HepG2 (cell line): ENCODE measurements around the gene NFS1. TPM values are rescaled to one million over a fixed set of nuclear protein-coding genes. Genes with fewer than 3 reads are reported as not detected.

Experiments
- ATAC-seq: fragments of 200-7000 bp; cut with Tn5 transposase; 3 replicates; pipeline ENCODE4 v1.9.1; 2020; ENCODE audit warnings: mild to moderate bottlenecking, moderate library complexity
- BruUV-seq: library from RNA; stranded (reverse); fragments of 400-500 nt; replicated peaks from 2 replicates; lab custom pipeline; 2021; lab: Mats Ljungman, UMichigan
- CTCF ChIA-PET: fragments of 300-600 bp; formaldehyde crosslinking; extraction: SDS; loops from one replicate; lab custom pipeline; 2021; ENCODE audit warnings: low total read pairs, inconsistent platforms, low intra/inter-chr PET ratio; lab: Yijun Ruan, JAX
- POLR2A ChIA-PET: fragments of 350-600 bp; sonication (Branson Sonifier 250); formaldehyde crosslinking; loops from one replicate; lab custom pipeline; 2020; ENCODE audit warnings: antibody characterized with exemption, inconsistent platforms; lab: Yijun Ruan, JAX
- DNase-seq: peaks from one replicate; pipeline ENCODE4 v3.0.0-alpha.2; 2015; ENCODE audit warnings: low spot score
- FAIRE-seq: peaks from 3 replicates; lab custom pipeline; 2011; peaks lifted over from hg19 to GRCh38; lab: Jason Lieb, UNC
- H2AFZ ChIP-seq: one replicate; pipeline ENCODE4 v1.6.1; 2011; ENCODE audit warnings: low read length, inconsistent platforms
- H3K27ac ChIP-seq: fragments of 300-600 bp; 3 replicates; pipeline ENCODE4 v1.8.0; 2011; ENCODE audit warnings: mixed run types, mild to moderate bottlenecking, mixed read lengths, low read length, inconsistent platforms; ENCODE audit not compliant: insufficient read depth; ENCODE audit errors: extremely low read length
- H3K27me3 ChIP-seq, 2 experiments: fragments of 200-600 bp in 1 of 2; 2 replicates in 1 of 2; 3 replicates in 1 of 2; pipeline versions ENCODE4 v1.6.0 to v1.8.0; 2011; ENCODE audit warnings: low read length in 2 of 2, mild to moderate bottlenecking in 2 of 2, moderate library complexity in 2 of 2, inconsistent platforms in 1 of 2; ENCODE audit not compliant: insufficient read depth in 2 of 2, control insufficient read depth in 1 of 2
- H3K36me3 ChIP-seq, 2 experiments: fragments of 200-600 bp in 1 of 2; replicated peaks in 1 of 2; 2 replicates in 1 of 2; 3 replicates in 1 of 2; pipeline versions ENCODE4 v1.5.1 to v1.8.0; 2011; ENCODE audit warnings: low read length in 2 of 2, inconsistent platforms in 1 of 2; ENCODE audit not compliant: insufficient read depth in 2 of 2, control insufficient read depth in 1 of 2
- H3K4me1 ChIP-seq: 2 replicates; pipeline ENCODE4 v1.5.1; 2012; ENCODE audit warnings: low read length, inconsistent platforms; ENCODE audit not compliant: insufficient read depth
- H3K4me2 ChIP-seq: 2 replicates; pipeline ENCODE4 v1.6.0; 2011; ENCODE audit warnings: low read depth, low read length, inconsistent platforms
- H3K4me3 ChIP-seq, 3 experiments: fragments of 200-600 bp in 1 of 3; sonication (generic), shearing (Covaris generic) in 1 of 3; replicated peaks in 1 of 3; 2 replicates each; pipeline ENCODE4 v1.5.1; 2011 to 2016; ENCODE audit warnings: low read length in 3 of 3, inconsistent platforms in 2 of 3, low read depth in 2 of 3, mild to moderate bottlenecking in 2 of 3, control low read depth in 1 of 3, mixed read lengths in 1 of 3; ENCODE audit not compliant: insufficient read depth in 1 of 3
- H3K79me2 ChIP-seq: one replicate; pipeline ENCODE4 v1.6.1; 2011; ENCODE audit warnings: low read length, inconsistent platforms; ENCODE audit not compliant: insufficient read depth
- H3K9ac ChIP-seq: 2 replicates; pipeline ENCODE4 v1.6.0; 2011; ENCODE audit warnings: mild to moderate bottlenecking, low read depth, low read length, inconsistent platforms; ENCODE audit not compliant: insufficient read depth
- H3K9me3 ChIP-seq: 2 replicates; pipeline ENCODE4 v1.5.1; 2012; ENCODE audit warnings: mild to moderate bottlenecking, low read length
- H4K20me1 ChIP-seq: 2 replicates; pipeline ENCODE4 v1.6.0; 2011; ENCODE audit warnings: inconsistent platforms, mild to moderate bottlenecking, low read length, moderate library complexity; ENCODE audit not compliant: insufficient read depth
- GTF3A ChIP-seq: sonication (generic); formaldehyde crosslinking; conservative IDR thresholded peaks from 2 replicates; pipeline ENCODE4 v1.4.0; 2020; ENCODE audit warnings: mild to moderate bottlenecking, missing genetic modification reagents
- HNRNPL ChIP-seq: fragments of 200-400 bp; formaldehyde crosslinking; IDR thresholded peaks from 2 replicates; pipeline ENCODE4 v1.6.1; 2017; ENCODE audit warnings: mild to moderate bottlenecking, low read depth, low read length
- HOXA3 ChIP-seq: sonication (generic); formaldehyde crosslinking; IDR thresholded peaks from 2 replicates; pipeline ENCODE4 v1.5.0; 2020; ENCODE audit warnings: missing genetic modification reagents
- PAX8 ChIP-seq: sonication (generic); formaldehyde crosslinking; IDR thresholded peaks from 2 replicates; pipeline ENCODE4 v1.8.0; 2022; ENCODE audit warnings: mild to moderate bottlenecking, missing genetic modification reagents, borderline replicate concordance
- POLR2A ChIP-seq, 2 experiments: IDR thresholded peaks; 2 replicates each; pipeline ENCODE4 v1.6.1; 2011; ENCODE audit warnings: low read depth in 2 of 2, low read length in 2 of 2, mild to moderate bottlenecking in 1 of 2, moderate library complexity in 1 of 2; ENCODE audit not compliant: insufficient read depth in 1 of 2
- ZBTB38 ChIP-seq: sonication (generic); formaldehyde crosslinking; IDR thresholded peaks from 2 replicates; pipeline ENCODE4 v1.5.1; 2020; ENCODE audit warnings: mild to moderate bottlenecking, missing genetic modification reagents
- ZBTB42 ChIP-seq: sonication (generic); formaldehyde crosslinking; IDR thresholded peaks from 2 replicates; pipeline ENCODE4 v1.5.0; 2020; ENCODE audit warnings: mild to moderate bottlenecking, missing genetic modification reagents
- ZC3H4 ChIP-seq: sonication (generic); formaldehyde crosslinking; IDR thresholded peaks from 2 replicates; pipeline ENCODE4 v1.4.0; 2020; ENCODE audit warnings: missing genetic modification reagents, borderline replicate concordance
- ZEB1 ChIP-seq: IDR thresholded peaks from 2 replicates; pipeline ENCODE4 v1.6.1; 2012; ENCODE audit warnings: mild to moderate bottlenecking, low read depth, inconsistent platforms; ENCODE audit not compliant: insufficient replicate concordance
- ZNF317 ChIP-seq: sonication (generic); formaldehyde crosslinking; IDR thresholded peaks from 2 replicates; pipeline ENCODE4 v1.5.0; 2020; ENCODE audit warnings: mild to moderate bottlenecking, missing genetic modification reagents
- ZNF790 ChIP-seq: sonication (generic); formaldehyde crosslinking; IDR thresholded peaks from 2 replicates; pipeline ENCODE4 v1.8.0; 2022; ENCODE audit warnings: missing genetic modification reagents, mild to moderate bottlenecking, borderline replicate concordance
- WGBS: methylation state at CpG from one replicate; pipeline ENCODE4 v1.1.6; 2017; ENCODE audit warnings: low lambda C conversion rate; 5-methylcytosine and 5-hydroxymethylcytosine counted together
- in situ Hi-C: cut with HindIII; loops from 2 replicates; pipeline ENCODE4 v1.10.0; 2017; ENCODE audit warnings: low pct_unique_long_range_greater_than_20kb; ENCODE audit not compliant: extremely low pct_ligation_motif_present
- intact Hi-C: fragments of 100-400 bp; cut with micrococcal nuclease; formaldehyde crosslinking; loops from one replicate; pipeline ENCODE4 v1.10.0; 2022; ENCODE audit not compliant: unreplicated experiment
- polyA plus RNA-seq, 8 experiments: library from polyadenylated mRNA; depleted of rRNA in 3 of 8; stranded (reverse) in 7 of 8; unstranded in 1 of 8; fragments of >200 nt; fragmentation: Illumina TruSeq in 4 of 8; extraction: Trizol in 4 of 8; gene quantifications; 2 replicates each; pipeline versions ENCODE4 v1.2.1 to v1.2.3, GENCODE V29; 2011 to 2016; ENCODE audit warnings: low read depth in 4 of 8, missing spikeins in 1 of 8, mixed read lengths in 1 of 8; ENCODE audit not compliant: insufficient read depth in 1 of 8
- total RNA-seq, 5 experiments: library from RNA; depleted of rRNA; stranded (reverse); fragments of >200 nt; fragmentation: Illumina TruSeq; extraction: Trizol; gene quantifications; 2 replicates each; pipeline ENCODE4 v1.2.3, GENCODE V29; 2016; ENCODE audit warnings: low read depth in 1 of 5
- TF ChIP-seq, protein P1 (sequence below): sonication (generic); formaldehyde crosslinking; IDR thresholded peaks from 2 replicates; pipeline ENCODE4 v1.4.0; 2020; ENCODE audit warnings: missing genetic modification reagents, mild to moderate bottlenecking, borderline replicate concordance
- TF ChIP-seq, protein P2 (sequence below): sonication (generic); formaldehyde crosslinking; conservative IDR thresholded peaks from 2 replicates; pipeline ENCODE4 v1.5.0; 2020; ENCODE audit warnings: missing genetic modification reagents
- TF ChIP-seq, protein P3 (sequence below): sonication (generic); formaldehyde crosslinking; conservative IDR thresholded peaks from 2 replicates; pipeline ENCODE4 v1.4.0; 2020; ENCODE audit warnings: missing genetic modification reagents
- TF ChIP-seq, protein P4 (sequence below): sonication (generic); formaldehyde crosslinking; IDR thresholded peaks from 2 replicates; pipeline ENCODE4 v1.5.1; 2020; ENCODE audit warnings: mild to moderate bottlenecking, missing genetic modification reagents, moderate library complexity

NFS1 gene
- total and polyA plus RNA-seq, 2 of the 13 experiments (the other 11 are each of a cell fraction or from before 2014, with no cell fraction given), result 65.9 to 88.1 TPM

DNA sequence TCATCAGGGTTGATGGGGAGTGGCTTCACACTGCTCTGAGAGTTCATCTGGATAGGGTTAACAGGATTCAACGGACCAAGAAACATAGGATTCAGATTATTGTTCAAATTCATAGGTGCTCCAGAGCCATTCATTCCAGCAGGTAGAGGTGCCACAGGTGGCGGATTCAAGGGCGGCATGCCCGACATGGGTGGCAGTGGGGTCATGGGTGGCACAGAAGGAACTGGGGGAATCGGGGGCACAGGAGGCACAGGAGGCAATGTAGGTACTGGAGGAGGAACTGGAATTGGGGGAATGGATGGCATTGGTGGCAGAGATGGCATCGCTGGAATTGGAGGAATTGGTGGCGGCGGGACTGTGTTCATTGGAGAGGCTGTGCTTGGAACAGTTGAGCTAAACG, 44.7 kb downstream of the NFS1 start:
- no peaks in the 10 kb centered on the region for H3K9me3 ChIP-seq
- CTCF ChIA-PET, result no interaction called here
- POLR2A ChIA-PET, result interaction anchor here (0.5 to 2.8 kb wide), 4 partner anchors 10 to 196 kb away, joined by 3 to 13 read pairs (median 6); partner anchors contain the start of genes CPNE1, RBM12 and RBM39
- H3K79me2 ChIP-seq, result peaks cover 99% of the 10 kb centered on the region
- ATAC-seq, result no peak
- H4K20me1 ChIP-seq, result peaks cover 85% of the 10 kb centered on the region
- FAIRE-seq, result no peak
- no peak overlapping the region for H3K4me2 ChIP-seq
- H3K4me3 ChIP-seq, result no peak overlapping the region
- peaks cover 26 to 59% of the 10 kb centered on the region in 2 experiments for H3K36me3 ChIP-seq
- no peaks in the 10 kb centered on the region for H3K27me3 ChIP-seq
- peaks cover 27% of the 10 kb centered on the region for H3K4me1 ChIP-seq
- no peak overlapping the region for H3K27ac ChIP-seq
- no peak overlapping the region for H2AFZ ChIP-seq
- no peak for DNase-seq
- BruUV-seq, result no TSS peak
- H3K9ac ChIP-seq, result no peak overlapping the region
- intact Hi-C loops (no loop called here), in situ Hi-C loops (no loop called here)
- WGBS, result 97% methylated on average over 9 of the region's 9 CpGs
- no peak for TF ChIP-seq ZNF790
- TF ChIP-seq ZEB1, result no peak
- TF ChIP-seq, protein P1, sequence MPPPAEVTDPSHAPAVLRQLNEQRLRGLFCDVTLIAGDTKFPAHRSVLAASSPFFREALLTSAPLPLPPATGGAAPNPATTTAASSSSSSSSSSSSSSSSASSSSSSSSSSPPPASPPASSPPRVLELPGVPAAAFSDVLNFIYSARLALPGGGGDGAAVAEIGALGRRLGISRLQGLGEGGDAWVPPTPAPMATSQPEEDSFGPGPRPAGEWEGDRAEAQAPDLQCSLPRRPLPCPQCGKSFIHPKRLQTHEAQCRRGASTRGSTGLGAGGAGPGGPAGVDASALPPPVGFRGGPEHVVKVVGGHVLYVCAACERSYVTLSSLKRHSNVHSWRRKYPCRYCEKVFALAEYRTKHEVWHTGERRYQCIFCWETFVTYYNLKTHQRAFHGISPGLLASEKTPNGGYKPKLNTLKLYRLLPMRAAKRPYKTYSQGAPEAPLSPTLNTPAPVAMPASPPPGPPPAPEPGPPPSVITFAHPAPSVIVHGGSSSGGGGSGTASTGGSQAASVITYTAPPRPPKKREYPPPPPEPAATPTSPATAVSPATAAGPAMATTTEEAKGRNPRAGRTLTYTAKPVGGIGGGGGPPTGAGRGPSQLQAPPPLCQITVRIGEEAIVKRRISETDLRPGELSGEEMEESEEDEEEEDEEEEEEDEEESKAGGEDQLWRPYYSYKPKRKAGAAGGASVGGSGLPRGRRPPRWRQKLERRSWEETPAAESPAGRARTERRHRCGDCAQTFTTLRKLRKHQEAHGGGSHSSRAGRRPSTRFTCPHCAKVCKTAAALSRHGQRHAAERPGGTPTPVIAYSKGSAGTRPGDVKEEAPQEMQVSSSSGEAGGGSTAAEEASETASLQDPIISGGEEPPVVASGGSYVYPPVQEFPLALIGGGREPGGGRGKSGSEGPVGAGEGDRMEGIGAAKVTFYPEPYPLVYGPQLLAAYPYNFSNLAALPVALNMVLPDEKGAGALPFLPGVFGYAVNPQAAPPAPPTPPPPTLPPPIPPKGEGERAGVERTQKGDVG (CRISPR knock-in tag), result no peak
- 0 out of 2 replicates have a peak, but pooled peaks have one; percentile 8 for TF ChIP-seq ZBTB38
- TF ChIP-seq, protein P2, sequence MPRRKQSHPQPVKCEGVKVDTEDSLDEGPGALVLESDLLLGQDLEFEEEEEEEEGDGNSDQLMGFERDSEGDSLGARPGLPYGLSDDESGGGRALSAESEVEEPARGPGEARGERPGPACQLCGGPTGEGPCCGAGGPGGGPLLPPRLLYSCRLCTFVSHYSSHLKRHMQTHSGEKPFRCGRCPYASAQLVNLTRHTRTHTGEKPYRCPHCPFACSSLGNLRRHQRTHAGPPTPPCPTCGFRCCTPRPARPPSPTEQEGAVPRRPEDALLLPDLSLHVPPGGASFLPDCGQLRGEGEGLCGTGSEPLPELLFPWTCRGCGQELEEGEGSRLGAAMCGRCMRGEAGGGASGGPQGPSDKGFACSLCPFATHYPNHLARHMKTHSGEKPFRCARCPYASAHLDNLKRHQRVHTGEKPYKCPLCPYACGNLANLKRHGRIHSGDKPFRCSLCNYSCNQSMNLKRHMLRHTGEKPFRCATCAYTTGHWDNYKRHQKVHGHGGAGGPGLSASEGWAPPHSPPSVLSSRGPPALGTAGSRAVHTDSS (CRISPR knock-in tag), result no peak
- TF ChIP-seq, protein P3, sequence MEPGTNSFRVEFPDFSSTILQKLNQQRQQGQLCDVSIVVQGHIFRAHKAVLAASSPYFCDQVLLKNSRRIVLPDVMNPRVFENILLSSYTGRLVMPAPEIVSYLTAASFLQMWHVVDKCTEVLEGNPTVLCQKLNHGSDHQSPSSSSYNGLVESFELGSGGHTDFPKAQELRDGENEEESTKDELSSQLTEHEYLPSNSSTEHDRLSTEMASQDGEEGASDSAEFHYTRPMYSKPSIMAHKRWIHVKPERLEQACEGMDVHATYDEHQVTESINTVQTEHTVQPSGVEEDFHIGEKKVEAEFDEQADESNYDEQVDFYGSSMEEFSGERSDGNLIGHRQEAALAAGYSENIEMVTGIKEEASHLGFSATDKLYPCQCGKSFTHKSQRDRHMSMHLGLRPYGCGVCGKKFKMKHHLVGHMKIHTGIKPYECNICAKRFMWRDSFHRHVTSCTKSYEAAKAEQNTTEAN (CRISPR knock-in tag), result no peak
- TF ChIP-seq POLR2A (IDR thresholded peaks at IDR 0.05; ENCODE audit: insufficient read depth in 1 of 2, low read depth in 2 of 2, low read length in 2 of 2), result peak in 1 of 2 experiments; percentile 9; a peak in 1 of 4 replicates
- TF ChIP-seq HOXA3 (CRISPR knock-in tag), result no peak
- TF ChIP-seq, protein P4, sequence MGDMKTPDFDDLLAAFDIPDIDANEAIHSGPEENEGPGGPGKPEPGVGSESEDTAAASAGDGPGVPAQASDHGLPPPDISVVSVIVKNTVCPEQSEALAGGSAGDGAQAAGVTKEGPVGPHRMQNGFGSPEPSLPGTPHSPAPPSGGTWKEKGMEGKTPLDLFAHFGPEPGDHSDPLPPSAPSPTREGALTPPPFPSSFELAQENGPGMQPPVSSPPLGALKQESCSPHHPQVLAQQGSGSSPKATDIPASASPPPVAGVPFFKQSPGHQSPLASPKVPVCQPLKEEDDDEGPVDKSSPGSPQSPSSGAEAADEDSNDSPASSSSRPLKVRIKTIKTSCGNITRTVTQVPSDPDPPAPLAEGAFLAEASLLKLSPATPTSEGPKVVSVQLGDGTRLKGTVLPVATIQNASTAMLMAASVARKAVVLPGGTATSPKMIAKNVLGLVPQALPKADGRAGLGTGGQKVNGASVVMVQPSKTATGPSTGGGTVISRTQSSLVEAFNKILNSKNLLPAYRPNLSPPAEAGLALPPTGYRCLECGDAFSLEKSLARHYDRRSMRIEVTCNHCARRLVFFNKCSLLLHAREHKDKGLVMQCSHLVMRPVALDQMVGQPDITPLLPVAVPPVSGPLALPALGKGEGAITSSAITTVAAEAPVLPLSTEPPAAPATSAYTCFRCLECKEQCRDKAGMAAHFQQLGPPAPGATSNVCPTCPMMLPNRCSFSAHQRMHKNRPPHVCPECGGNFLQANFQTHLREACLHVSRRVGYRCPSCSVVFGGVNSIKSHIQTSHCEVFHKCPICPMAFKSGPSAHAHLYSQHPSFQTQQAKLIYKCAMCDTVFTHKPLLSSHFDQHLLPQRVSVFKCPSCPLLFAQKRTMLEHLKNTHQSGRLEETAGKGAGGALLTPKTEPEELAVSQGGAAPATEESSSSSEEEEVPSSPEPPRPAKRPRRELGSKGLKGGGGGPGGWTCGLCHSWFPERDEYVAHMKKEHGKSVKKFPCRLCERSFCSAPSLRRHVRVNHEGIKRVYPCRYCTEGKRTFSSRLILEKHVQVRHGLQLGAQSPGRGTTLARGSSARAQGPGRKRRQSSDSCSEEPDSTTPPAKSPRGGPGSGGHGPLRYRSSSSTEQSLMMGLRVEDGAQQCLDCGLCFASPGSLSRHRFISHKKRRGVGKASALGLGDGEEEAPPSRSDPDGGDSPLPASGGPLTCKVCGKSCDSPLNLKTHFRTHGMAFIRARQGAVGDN, result peak; percentile 24; the same call in 1 of the 2 replicates
- TF ChIP-seq ZBTB42 (CRISPR knock-in tag), result no peak
- TF ChIP-seq PAX8 (CRISPR knock-in tag), result no peak
- TF ChIP-seq ZC3H4 (CRISPR knock-in tag), result 0 out of 2 replicates have a peak, but pooled peaks have one; percentile 70
- no peak for TF ChIP-seq ZNF317 (CRISPR knock-in tag)
- TF ChIP-seq GTF3A (CRISPR knock-in tag), result no peak
- 0 out of 2 replicates have a peak, but pooled peaks have one; percentile 53 for TF ChIP-seq HNRNPL
